ENCODE measurements around the gene CLEC18B. TPM values are rescaled to one million over a fixed set of nuclear protein-coding genes. Genes with fewer than 3 reads are reported as not detected.

The CLEC18B gene
- total and polyA plus RNA-seq, 4 donors: 0.21 to 1.3 (median 0.43) TPM; not detected in 1

DNA sequence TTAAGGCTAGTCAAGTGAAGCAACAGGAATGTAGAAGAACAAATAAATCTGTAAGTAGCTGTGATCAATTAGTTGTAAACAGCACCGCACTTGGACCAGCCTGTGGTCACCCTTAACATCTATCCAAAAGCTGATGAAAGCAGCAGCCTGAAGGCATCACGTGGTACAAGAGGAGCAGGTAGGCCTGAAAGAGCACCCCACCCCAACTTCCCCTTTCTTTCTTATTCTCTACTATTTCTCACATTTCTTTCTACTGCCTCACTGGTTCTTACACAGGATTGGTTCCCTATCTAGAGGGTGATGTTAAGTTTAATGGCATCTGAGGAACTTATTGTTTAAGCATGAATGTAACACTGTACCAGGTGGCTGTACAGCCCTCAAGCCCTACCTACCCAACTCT lies 42.6 kb upstream of the CLEC18B start (continued):
- TF ChIP-seq, protein P1, sequence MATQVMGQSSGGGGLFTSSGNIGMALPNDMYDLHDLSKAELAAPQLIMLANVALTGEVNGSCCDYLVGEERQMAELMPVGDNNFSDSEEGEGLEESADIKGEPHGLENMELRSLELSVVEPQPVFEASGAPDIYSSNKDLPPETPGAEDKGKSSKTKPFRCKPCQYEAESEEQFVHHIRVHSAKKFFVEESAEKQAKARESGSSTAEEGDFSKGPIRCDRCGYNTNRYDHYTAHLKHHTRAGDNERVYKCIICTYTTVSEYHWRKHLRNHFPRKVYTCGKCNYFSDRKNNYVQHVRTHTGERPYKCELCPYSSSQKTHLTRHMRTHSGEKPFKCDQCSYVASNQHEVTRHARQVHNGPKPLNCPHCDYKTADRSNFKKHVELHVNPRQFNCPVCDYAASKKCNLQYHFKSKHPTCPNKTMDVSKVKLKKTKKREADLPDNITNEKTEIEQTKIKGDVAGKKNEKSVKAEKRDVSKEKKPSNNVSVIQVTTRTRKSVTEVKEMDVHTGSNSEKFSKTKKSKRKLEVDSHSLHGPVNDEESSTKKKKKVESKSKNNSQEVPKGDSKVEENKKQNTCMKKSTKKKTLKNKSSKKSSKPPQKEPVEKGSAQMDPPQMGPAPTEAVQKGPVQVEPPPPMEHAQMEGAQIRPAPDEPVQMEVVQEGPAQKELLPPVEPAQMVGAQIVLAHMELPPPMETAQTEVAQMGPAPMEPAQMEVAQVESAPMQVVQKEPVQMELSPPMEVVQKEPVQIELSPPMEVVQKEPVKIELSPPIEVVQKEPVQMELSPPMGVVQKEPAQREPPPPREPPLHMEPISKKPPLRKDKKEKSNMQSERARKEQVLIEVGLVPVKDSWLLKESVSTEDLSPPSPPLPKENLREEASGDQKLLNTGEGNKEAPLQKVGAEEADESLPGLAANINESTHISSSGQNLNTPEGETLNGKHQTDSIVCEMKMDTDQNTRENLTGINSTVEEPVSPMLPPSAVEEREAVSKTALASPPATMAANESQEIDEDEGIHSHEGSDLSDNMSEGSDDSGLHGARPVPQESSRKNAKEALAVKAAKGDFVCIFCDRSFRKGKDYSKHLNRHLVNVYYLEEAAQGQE (IDR thresholded peaks at IDR 0.05): no peak
- TF ChIP-seq SP1 (IDR thresholded peaks at IDR 0.05) (no peak), RAD21 (IDR thresholded peaks at IDR 0.05) (no peak)

DNA sequence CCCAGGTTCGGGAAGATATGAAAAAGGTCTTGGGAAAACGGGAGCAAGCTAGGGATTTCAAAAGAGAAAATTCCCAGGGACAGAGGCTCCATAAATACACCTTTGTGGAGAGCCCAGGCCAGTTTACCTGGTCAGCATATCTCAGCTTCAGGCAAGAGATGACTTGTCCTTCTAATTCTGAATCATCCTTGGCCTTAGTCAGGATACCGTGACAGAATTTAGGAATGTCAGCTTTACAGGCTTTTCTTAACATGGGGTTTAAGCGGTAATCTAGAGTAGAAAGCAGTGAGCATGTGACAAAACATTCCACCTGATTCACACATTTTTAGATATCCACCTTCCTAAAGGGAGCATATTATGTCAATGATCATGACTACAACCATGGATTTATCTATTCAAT lies 41.1 kb upstream of the CLEC18B start:
- TF ChIP-seq, protein P2, sequence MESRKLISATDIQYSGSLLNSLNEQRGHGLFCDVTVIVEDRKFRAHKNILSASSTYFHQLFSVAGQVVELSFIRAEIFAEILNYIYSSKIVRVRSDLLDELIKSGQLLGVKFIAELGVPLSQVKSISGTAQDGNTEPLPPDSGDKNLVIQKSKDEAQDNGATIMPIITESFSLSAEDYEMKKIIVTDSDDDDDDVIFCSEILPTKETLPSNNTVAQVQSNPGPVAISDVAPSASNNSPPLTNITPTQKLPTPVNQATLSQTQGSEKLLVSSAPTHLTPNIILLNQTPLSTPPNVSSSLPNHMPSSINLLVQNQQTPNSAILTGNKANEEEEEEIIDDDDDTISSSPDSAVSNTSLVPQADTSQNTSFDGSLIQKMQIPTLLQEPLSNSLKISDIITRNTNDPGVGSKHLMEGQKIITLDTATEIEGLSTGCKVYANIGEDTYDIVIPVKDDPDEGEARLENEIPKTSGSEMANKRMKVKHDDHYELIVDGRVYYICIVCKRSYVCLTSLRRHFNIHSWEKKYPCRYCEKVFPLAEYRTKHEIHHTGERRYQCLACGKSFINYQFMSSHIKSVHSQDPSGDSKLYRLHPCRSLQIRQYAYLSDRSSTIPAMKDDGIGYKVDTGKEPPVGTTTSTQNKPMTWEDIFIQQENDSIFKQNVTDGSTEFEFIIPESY (IDR thresholded peaks at IDR 0.05): no peak
- no peak for TF ChIP-seq FOXA1 (IDR thresholded peaks at IDR 0.05)
- TF ChIP-seq EGR1 (IDR thresholded peaks at IDR 0.05; ENCODE audit: low read depth in 2 of 2): no peak
- no peak for TF ChIP-seq SP1 (IDR thresholded peaks at IDR 0.05)
- TF ChIP-seq, protein P3, sequence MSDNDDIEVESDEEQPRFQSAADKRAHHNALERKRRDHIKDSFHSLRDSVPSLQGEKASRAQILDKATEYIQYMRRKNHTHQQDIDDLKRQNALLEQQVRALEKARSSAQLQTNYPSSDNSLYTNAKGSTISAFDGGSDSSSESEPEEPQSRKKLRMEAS (IDR thresholded peaks at IDR 0.05): no peak
- TF ChIP-seq NR2F2 (IDR thresholded peaks at IDR 0.05): no peak
- TF ChIP-seq GABPA (IDR thresholded peaks at IDR 0.05 in 1 of 2, conservative IDR thresholded peaks at IDR 0.05 in 1 of 2): no peak
- TF ChIP-seq, protein P4, sequence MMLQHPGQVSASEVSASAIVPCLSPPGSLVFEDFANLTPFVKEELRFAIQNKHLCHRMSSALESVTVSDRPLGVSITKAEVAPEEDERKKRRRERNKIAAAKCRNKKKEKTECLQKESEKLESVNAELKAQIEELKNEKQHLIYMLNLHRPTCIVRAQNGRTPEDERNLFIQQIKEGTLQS (IDR thresholded peaks at IDR 0.05): no peak
- no peak overlapping the region for H3K27ac ChIP-seq (ENCODE audit: low read depth in 1 of 2, low read length in 2 of 2)
- H3K9me3 ChIP-seq (ENCODE audit: control insufficient read depth in 4 of 4, low read length in 3 of 4): no peaks in the 10 kb centered on the region
- WGBS: 98% methylated on average over 4 of the region's 4 CpGs
- no peak overlapping the region for H3K9ac ChIP-seq (ENCODE audit: low read depth in 1 of 2, low read length in 2 of 2)
- H3K36me3 ChIP-seq (ENCODE audit: control insufficient read depth in 4 of 4, insufficient read depth in 3 of 4, low read depth in 1 of 4, low read length in 3 of 4): peaks cover 12 to 84% (median 60%) of the 10 kb centered on the region in 4 donors
- H3K4me1 ChIP-seq (ENCODE audit: control insufficient read depth in 4 of 4, insufficient read depth in 4 of 4, low read length in 3 of 4): no peaks in the 10 kb centered on the region
- DNase-seq (ENCODE audit: low spot score): no peak
- H3K27me3 ChIP-seq (ENCODE audit: control insufficient read depth in 4 of 4, insufficient read depth in 4 of 4, low read length in 3 of 4): no peaks in the 10 kb centered on the region
- no peak overlapping the region for H3K4me3 ChIP-seq (ENCODE audit: low read depth in 1 of 3, low read length in 3 of 3)

DNA sequence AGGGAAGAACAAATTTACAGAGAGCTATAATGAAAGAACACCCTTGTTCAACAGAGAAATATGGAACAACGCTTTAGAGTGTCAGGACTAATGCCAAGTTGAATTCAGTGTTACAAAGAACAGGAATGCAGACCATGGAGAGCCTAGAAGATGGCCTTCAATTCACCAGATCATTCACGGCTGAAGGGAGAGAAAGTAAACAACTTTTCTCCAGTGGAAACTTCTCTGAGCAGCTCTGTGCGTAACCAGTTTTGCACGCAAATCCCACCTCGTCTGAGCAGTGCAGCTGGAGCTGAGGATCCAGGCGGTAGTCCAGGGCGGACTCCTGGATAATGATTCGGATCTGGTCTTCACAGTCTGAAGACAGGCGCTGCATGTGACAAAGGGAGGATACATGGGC lies 40.5 kb upstream of the CLEC18B start:
- H3K4me1 ChIP-seq (ENCODE audit: control insufficient read depth in 4 of 4, insufficient read depth in 4 of 4, low read length in 3 of 4): no peaks in the 10 kb centered on the region
- no peak for DNase-seq (ENCODE audit: low spot score)
- no peak overlapping the region for H3K27ac ChIP-seq (ENCODE audit: low read depth in 1 of 2, low read length in 2 of 2)
- TF ChIP-seq FOXA1 (IDR thresholded peaks at IDR 0.05): no peak
- TF ChIP-seq, protein P1 (IDR thresholded peaks at IDR 0.05): no peak
- TF ChIP-seq EGR1 (IDR thresholded peaks at IDR 0.05; ENCODE audit: low read depth in 2 of 2): no peak
- TF ChIP-seq, protein P2 (IDR thresholded peaks at IDR 0.05): no peak
- TF ChIP-seq GABPA (IDR thresholded peaks at IDR 0.05 in 1 of 2, conservative IDR thresholded peaks at IDR 0.05 in 1 of 2): no peak
- TF ChIP-seq SP1 (IDR thresholded peaks at IDR 0.05): no peak
- no peak for TF ChIP-seq RXRA (IDR thresholded peaks at IDR 0.05)
- no peak for TF ChIP-seq TAF1 (conservative IDR thresholded peaks at IDR 0.05)
- no peak for TF ChIP-seq YY1 (IDR thresholded peaks at IDR 0.05)
- no peak for TF ChIP-seq HNF4A (conservative IDR thresholded peaks at IDR 0.05)
- H3K4me3 ChIP-seq (ENCODE audit: low read depth in 1 of 3, low read length in 3 of 3): no peak overlapping the region
- H3K9me3 ChIP-seq (ENCODE audit: control insufficient read depth in 4 of 4, low read length in 3 of 4): no peaks in the 10 kb centered on the region
- 95% methylated on average over 9 of the region's 9 CpGs for WGBS
- no peaks in the 10 kb centered on the region for H3K27me3 ChIP-seq (ENCODE audit: control insufficient read depth in 4 of 4, insufficient read depth in 4 of 4, low read length in 3 of 4)
- H3K36me3 ChIP-seq (ENCODE audit: control insufficient read depth in 4 of 4, insufficient read depth in 3 of 4, low read depth in 1 of 4, low read length in 3 of 4): peaks cover 12 to 84% (median 60%) of the 10 kb centered on the region in 4 donors
- H3K9ac ChIP-seq (ENCODE audit: low read depth in 1 of 2, low read length in 2 of 2): no peak overlapping the region

All from liver (tissue), 9 donors.